ENCODE results near the gene HNF4A. TPM values are rescaled to one million over a fixed set of nuclear protein-coding genes. Genes with fewer than 3 reads are reported as not detected.

Gene HNF4A
- total RNA-seq, 2 donors from 2014 or later, result 0.78 TPM; not detected in 1

DNA sequence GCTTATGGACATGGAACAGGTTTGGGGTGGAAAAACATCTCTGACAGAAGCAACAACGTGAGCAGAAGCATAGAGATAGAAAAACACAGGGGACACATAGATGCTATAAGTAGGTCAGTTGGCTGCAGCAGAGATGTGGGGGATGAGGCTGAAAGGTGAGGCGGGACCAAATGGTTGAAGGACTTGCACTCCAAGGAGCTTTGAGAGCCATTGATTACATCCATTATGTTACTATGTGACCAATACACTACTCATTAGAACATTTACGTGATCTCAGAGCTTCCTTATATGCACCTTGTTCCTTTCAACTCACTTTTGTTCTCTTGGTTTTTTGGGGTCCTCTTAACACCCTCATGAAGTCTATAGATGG, 72.3 kb downstream of the HNF4A start:
- H3K9me3 ChIP-seq, result no peaks in the 10 kb centered on the region
- DNase-seq (ENCODE audit: low spot score) (no peak), ATAC-seq (ENCODE audit: insufficient number of reproducible peaks, low FRiP score, low read depth) (no peak)
- no peaks in the 10 kb centered on the region for H3K36me3 ChIP-seq
- H3K4me3 ChIP-seq, result no peak overlapping the region
- no peaks in the 10 kb centered on the region for H3K4me1 ChIP-seq (ENCODE audit: control insufficient read depth in 1 of 2, low read depth in 2 of 2)
- H3K27me3 ChIP-seq (replicated peaks; ENCODE audit: insufficient read depth), result no peaks in the 10 kb centered on the region
- H3K27ac ChIP-seq, result no peak overlapping the region
- TF ChIP-seq, protein P1, sequence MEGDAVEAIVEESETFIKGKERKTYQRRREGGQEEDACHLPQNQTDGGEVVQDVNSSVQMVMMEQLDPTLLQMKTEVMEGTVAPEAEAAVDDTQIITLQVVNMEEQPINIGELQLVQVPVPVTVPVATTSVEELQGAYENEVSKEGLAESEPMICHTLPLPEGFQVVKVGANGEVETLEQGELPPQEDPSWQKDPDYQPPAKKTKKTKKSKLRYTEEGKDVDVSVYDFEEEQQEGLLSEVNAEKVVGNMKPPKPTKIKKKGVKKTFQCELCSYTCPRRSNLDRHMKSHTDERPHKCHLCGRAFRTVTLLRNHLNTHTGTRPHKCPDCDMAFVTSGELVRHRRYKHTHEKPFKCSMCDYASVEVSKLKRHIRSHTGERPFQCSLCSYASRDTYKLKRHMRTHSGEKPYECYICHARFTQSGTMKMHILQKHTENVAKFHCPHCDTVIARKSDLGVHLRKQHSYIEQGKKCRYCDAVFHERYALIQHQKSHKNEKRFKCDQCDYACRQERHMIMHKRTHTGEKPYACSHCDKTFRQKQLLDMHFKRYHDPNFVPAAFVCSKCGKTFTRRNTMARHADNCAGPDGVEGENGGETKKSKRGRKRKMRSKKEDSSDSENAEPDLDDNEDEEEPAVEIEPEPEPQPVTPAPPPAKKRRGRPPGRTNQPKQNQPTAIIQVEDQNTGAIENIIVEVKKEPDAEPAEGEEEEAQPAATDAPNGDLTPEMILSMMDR (IDR thresholded peaks at IDR 0.05), result no peak

DNA sequence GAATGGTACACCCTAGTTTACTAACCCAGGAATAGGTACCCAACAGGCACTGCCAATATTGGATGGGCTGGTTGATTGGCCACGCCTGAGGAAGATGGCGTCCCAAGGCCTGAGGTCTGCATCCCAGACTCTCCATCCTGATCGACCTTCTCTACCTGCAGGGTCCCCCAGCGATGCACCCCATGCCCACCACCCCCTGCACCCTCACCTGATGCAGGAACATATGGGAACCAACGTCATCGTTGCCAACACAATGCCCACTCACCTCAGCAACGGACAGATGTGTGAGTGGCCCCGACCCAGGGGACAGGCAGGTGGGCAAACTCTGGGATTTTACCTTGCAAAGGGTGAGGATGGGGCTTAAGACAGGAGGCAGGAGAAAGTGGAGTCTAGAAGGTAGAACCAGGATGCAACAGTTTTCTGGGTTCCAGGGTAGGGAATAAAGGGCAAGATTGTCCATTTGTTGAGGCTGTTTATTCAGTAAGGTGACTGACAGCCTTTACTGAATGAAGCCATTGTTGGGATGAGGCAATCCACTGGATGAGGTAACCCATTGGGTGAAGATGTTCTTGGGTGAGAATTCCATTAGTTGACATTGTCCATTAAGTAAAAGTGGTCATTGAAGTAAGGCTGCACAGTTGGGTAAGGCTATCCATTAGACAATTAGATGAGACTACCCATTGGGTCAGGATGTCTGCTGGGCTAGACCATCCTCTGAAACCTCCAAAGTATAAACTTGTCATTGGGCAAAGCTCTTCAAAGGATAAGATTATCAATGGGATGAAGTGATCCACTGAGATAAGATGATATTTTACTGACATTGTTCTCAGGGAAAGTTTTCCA, 72.9 kb downstream of the HNF4A start:
- H3K27ac ChIP-seq, result no peak overlapping the region
- no peak overlapping the region for H3K4me3 ChIP-seq
- ATAC-seq (ENCODE audit: insufficient number of reproducible peaks, low FRiP score, low read depth) (no peak), DNase-seq (ENCODE audit: low spot score) (no peak)
- no peaks in the 10 kb centered on the region for H3K36me3 ChIP-seq
- TF ChIP-seq, protein P1 (IDR thresholded peaks at IDR 0.05), result no peak
- H3K27me3 ChIP-seq (replicated peaks; ENCODE audit: insufficient read depth), result no peaks in the 10 kb centered on the region
- H3K9me3 ChIP-seq, result no peaks in the 10 kb centered on the region
- H3K4me1 ChIP-seq (ENCODE audit: control insufficient read depth in 1 of 2, low read depth in 2 of 2), result no peaks in the 10 kb centered on the region

DNA sequence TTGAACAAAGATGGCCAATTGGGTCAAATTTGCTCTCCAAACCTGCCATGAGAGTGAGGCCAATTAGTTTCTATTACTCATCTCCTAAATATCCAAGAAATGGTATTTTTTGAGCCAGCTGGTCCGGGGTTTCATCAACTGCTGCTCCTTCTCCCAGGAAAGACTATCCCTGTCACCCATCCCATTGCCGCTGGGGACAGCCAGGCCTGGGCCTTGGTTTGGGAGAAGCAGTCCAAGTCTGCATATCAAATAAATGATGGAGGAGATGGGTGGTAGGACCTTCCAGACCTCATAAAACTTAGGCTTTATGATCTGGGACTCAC, 73.5 kb downstream of the HNF4A start:
- no peaks in the 10 kb centered on the region for H3K4me1 ChIP-seq (ENCODE audit: control insufficient read depth in 1 of 2, low read depth in 2 of 2)
- TF ChIP-seq, protein P1 (IDR thresholded peaks at IDR 0.05), result no peak
- H3K4me3 ChIP-seq, result no peak overlapping the region
- no peaks in the 10 kb centered on the region for H3K27me3 ChIP-seq (replicated peaks; ENCODE audit: insufficient read depth)
- no peak for DNase-seq (ENCODE audit: low spot score)
- H3K36me3 ChIP-seq, result no peaks in the 10 kb centered on the region
- no peak overlapping the region for H3K27ac ChIP-seq
- ATAC-seq (ENCODE audit: insufficient number of reproducible peaks, low FRiP score, low read depth), result no peak
- no peaks in the 10 kb centered on the region for H3K9me3 ChIP-seq

DNA sequence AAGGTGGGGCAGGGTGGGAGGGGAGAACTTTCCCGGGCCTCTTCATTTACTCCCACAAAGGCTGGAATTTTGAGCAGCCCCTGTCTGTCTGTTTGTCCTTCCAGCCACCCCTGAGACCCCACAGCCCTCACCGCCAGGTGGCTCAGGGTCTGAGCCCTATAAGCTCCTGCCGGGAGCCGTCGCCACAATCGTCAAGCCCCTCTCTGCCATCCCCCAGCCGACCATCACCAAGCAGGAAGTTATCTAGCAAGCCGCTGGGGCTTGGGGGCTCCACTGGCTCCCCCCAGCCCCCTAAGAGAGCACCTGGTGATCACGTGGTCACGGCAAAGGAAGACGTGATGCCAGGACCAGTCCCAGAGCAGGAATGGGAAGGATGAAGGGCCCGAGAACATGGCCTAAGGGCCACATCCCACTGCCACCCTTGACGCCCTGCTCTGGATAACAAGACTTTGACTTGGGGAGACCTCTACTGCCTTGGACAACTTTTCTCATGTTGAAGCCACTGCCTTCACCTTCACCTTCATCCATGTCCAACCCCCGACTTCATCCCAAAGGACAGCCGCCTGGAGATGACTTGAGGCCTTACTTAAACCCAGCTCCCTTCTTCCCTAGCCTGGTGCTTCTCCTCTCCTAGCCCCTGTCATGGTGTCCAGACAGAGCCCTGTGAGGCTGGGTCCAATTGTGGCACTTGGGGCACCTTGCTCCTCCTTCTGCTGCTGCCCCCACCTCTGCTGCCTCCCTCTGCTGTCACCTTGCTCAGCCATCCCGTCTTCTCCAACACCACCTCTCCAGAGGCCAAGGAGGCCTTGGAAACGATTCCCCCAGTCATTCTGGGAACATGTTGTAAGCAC, 74.1 kb downstream of the HNF4A start:
- Histone ChIP-seq H3K27me3 (replicated peaks; ENCODE audit: insufficient read depth) (no peaks in the 10 kb centered on the region), H3K9me3 (no peaks in the 10 kb centered on the region), H3K36me3 (no peaks in the 10 kb centered on the region), H3K27ac (no peak overlapping the region), H3K4me3 (no peak overlapping the region), H3K4me1 (ENCODE audit: control insufficient read depth in 1 of 2, low read depth in 2 of 2) (no peaks in the 10 kb centered on the region)
- TF ChIP-seq, protein P1 (IDR thresholded peaks at IDR 0.05), result no peak
- ATAC-seq (ENCODE audit: insufficient number of reproducible peaks, low FRiP score, low read depth), result no peak
- DNase-seq (ENCODE audit: low spot score), result no peak

DNA sequence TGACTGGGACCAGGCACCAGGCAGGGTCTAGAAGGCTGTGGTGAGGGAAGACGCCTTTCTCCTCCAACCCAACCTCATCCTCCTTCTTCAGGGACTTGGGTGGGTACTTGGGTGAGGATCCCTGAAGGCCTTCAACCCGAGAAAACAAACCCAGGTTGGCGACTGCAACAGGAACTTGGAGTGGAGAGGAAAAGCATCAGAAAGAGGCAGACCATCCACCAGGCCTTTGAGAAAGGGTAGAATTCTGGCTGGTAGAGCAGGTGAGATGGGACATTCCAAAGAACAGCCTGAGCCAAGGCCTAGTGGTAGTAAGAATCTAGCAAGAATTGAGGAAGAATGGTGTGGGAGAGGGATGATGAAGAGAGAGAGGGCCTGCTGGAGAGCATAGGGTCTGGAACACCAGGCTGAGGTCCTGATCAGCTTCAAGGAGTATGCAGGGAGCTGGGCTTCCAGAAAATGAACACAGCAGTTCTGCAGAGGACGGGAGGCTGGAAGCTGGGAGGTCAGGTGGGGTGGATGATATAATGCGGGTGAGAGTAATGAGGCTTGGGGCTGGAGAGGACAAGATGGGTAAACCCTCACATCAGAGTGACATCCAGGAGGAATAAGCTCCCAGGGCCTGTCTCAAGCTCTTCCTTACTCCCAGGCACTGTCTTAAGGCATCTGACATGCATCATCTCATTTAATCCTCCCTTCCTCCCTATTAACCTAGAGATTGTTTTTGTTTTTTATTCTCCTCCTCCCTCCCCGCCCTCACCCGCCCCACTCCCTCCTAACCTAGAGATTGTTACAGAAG, 75.0 kb downstream of the HNF4A start:
- Histone ChIP-seq H3K36me3 (no peaks in the 10 kb centered on the region), H3K9me3 (no peaks in the 10 kb centered on the region), H3K4me3 (no peak overlapping the region), H3K4me1 (ENCODE audit: control insufficient read depth in 1 of 2, low read depth in 2 of 2) (no peaks in the 10 kb centered on the region), H3K27ac (no peak overlapping the region), H3K27me3 (replicated peaks; ENCODE audit: insufficient read depth) (no peaks in the 10 kb centered on the region)
- ATAC-seq (ENCODE audit: insufficient number of reproducible peaks, low FRiP score, low read depth) (no peak), DNase-seq (ENCODE audit: low spot score) (no peak)
- TF ChIP-seq, protein P1 (IDR thresholded peaks at IDR 0.05), result no peak
